Cerebellar cortex (tissue), 1 donor: Measurements from ENCODE around the gene ERVH48-1.
"Not testable (repeated sequence)": the region's sequence is repeated elsewhere in the genome, so short reads cannot be mapped to it uniquely, and the experiment has no call there.

ENCODE experiments used
- DNase-seq: peaks from one replicate; pipeline ENCODE4 v3.0.0-alpha.2; 2015; ENCODE audit warnings: low spot score

ERVH48-1 gene

DNA sequence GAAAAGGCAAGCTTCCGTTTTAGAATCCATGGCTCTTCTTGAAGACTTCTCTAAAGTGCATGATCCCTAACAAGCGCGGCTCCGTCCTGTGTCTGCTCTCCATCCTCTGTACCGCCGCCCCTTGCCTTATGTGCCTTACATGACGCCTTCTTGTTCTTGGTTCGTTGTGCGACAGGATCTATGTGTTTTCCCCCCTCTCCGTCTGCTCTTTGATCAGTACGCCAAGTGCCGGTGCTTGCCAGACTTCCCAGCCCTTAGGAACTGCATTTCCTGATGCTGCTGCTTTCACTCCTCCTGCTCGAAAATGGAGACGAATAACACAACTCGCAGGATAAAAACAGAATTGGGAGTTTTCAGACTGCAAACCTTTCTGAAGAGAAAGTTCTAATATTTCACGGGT is 19.2 kb downstream of the ERVH48-1 start:
- no peak for DNase-seq

DNA sequence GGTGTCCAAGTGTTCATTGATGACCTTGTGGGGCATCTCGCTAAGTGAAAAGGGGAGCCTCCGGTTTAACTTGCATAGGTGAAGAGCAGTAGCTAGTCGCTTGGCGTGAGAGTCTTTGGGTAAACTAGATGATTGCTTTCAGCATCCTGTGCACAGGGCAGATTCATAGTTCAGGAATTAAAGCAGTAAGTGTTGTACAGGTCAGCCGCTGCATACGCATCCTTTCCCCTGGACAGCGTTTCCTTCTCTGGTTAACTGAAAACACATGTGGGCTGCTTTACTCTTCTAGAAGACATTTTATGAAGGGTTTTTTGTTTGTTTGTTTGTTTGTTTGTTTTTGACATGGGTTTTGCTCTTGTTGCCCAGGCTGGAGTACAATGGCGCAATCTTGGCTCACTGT is 20.2 kb downstream of the ERVH48-1 start:
- DNase-seq = no peak

DNA sequence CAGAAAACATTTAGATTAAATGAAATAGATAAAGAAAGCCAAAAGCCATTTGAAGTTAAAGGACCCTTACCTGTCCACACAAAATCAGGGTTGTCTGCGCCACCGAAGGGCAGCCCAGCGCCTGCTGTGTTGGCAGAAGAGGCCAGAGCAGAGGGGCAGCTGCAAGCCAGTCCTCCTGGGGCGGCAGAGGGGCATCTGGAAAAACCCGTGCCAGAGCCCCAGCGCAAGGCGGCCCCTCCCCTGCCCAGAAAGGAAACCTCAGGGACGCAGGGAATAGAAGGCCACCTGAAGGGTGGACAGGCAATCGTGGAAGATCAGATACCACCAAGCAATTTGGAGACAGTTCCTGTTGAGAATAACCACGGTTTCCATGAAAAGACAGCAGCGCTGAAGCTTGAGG is 21.6 kb downstream of the ERVH48-1 start:
- no peak for DNase-seq

DNA sequence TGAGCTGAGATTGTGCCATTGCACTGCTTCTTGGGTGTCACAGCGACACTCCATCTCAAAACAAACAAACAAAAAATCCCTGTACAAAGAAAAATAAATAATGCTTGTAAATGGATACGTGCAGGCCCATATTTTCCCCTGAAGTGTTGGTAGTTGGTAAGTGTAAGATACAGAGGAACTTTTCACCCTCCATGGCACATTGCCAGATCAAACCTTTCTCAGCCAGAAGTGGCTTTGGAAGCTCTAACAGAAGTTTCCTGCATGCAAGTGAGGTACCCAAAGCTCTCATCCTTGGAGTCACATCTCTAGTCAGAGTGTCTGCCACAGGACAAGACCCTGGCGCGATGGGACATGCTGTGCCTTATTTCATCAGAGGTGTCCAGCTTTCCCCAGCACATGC is 25.0 kb downstream of the ERVH48-1 start:
- no peak for DNase-seq

DNA sequence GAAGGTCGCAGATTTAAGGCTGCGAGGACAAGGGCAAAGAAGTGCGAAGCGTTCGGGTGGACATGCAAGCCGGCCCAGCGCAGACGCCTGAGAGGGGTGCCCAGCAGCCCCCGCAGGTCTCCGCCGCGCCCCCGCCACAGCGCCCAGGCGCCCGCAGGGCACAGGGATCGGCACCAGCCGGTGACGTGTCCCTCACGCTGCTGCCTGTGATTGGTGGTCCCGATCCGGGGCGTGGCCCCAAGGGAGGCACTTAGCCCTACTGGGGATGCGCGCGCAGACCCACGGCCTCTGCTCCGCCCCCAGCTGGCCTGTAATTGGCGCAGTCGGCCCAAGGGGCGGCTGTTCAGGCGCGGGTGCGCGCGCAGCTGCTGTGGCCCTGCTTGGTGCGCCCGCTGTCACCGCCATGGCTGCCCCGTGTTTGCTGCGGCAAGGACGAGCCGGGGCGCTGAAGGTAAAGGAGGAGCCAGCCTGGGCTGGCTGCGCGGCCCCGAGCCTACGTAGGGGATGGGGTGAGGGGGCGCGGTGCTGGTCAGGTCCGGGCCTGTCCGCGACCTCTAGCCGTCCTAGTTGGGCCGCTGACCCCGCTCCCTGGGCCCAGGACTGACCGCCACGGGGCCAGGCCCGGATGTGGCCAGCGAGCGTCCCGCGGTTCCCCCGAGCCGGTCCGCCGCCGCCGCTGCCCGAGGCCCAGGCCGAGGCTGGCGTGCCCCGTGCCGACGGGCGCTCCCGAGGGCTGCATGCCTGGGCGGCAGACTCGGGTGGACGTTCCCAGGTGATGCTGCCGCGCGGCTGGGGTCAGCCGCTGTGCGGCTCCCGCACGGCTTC is 32.3 kb downstream of the ERVH48-1 start, which contains the start of gene NDUFV3:
NDUFV3 (plus strand) TSS at position 379 of the 825 bp plus-strand sequence; CDS start at position 404, 25 bp downstream.
- peak; percentile 98 for DNase-seq

DNA sequence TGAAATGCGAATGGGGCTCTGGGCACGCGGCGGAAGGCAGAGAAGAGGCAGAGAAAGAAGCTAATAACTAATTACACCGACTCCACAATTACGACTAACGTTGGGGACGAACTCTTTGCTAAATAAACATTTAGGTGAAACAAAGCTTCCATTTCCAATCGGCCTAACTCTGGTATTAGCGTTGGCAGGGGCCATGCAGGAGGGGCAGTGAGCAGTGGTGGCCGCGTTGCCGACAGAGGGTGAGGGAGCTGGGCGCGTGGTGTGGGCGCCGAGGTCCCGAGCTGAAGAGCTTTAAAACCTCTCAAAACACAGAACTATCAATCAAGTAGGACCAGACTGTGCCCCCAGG is 32.9 kb downstream of the ERVH48-1 start:
- no peak for DNase-seq

DNA sequence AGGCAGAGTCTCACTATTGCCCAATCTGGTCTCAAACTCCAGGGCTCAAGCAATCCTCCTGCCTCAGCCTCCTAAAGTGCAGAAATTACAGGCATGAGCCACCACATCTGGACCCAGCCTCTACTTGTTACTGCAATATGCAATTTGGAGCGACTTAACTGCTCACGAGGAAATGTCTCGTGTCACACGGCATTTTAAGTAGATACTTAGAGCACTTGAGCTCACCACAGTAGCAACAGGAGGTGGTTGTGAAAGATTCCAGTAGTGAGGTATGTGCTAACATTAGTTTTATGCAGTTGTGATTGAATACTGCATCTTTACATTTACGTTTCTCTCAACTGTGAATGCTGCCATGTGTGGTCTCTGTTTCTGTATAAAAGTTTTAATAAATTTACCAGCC is 38.1 kb downstream of the ERVH48-1 start:
- DNase-seq = no peak

DNA sequence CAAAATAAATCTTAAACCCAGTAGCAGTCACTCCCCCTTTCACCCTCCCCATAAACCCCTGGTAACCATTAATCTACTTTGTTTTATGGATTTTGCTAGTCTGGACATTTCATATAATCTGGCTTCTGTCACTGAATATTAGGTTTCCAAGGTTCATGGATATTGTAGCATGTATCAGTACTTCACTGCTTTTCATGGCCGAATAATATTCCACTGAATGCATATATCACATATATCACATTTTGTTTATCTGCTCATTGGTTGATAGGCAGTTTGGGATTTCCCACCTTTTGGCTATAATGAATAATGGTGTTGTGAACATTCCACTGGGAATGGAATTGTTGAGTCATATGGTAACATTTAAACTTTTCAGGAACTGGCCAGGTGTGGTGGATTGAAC is 41.5 kb downstream of the ERVH48-1 start:
- no peak for DNase-seq

DNA sequence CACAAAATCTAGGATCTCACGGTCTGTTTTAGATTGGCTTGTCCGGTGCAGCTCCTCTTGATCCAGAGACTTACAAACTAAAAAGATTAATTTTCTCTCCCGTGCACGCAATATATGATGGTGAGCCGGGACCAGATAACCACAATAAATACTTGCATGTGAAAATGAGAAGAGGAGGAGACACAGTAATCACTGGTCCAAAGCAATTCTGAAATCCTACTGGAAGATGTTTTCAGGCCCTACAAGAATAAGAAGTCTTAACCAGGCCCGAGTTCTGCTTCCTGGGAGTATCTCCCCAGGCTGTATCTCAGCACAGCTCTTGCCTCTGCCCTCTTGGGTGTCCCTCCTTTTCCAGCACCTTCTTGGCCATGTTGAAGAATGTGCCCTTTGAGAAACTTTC is 45.1 kb downstream of the ERVH48-1 start:
- no peak for DNase-seq

DNA sequence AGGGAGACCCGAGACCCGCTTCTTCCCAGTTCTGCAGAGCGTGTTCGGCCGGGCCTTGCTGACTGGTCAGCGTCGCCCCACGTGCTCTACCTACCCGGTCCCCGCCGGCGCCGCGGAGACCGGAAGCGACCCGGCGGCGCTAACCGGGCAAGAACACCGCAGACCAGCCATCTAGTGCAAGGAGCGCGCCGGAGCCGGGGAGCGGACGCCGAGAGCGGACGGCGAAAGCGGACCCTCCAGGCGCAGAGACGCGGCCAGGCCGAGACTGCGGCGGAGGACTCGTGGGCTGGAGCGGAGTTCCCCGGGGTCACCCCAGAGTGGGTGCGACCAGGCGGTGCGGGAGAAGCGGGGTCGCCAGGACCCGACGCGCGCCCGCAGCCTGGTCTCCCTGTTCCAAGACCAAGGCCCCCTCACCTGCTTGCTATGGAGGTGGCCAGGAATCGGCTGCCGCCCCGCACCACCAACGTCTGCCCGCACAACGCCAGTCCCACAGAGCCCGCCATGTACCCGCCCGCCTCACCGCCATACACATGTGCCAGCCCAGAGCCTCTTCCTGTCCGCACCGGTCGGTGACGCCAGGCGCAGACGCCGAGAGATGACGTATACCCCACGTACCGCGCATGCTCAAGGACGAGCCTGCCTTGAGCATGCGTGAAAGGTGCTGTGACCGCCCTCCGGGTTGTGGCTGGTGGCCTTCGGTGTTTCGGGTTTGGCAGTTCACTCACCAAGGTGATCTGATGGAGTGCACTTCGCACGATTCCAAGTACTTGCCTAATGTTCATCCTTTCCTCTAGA is 46.2 kb downstream of the ERVH48-1 start, which contains the start of gene WDR4:
WDR4 (minus strand) TSS at position 547 of the 795 bp plus-strand sequence; CDS start at position 503, 44 bp downstream.
- peak; percentile 95 for DNase-seq

DNA sequence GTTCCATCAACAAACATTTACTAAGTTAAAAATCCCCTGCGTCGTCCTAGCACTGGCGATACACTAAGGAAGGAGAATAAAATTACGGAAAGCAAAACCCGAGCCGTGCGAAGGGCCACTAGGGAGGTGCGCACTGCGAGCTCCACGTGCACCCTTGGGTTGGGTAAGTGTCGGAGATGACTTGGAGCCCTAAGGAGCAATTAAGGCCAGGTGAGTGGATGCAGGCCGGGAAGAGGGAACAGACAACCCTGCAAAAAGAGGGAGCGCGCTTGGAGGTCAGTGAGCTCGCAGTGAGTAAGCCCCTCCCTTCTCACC is 46.8 kb downstream of the ERVH48-1 start:
- DNase-seq = no peak

DNA sequence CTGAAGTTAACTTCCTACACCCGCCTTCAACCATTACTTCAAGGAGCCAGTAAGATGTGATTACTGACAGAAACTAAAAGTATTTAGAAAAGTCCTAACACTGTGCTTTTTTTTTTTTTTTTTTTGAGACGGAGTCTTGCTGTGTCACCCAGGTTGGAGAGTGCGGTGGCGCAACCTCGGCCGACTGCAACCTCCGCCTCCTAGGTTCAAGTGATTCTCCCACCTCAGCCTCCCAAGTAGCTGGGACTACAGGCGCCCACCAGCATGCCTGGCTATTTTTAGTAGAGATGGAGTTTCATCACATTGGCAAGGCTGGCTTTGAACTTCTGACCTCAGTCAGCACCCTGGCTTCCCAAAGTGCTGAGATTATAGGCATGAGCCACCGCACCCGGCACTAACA is 49.6 kb downstream of the ERVH48-1 start:
- DNase-seq = not testable (repeated sequence)

DNA sequence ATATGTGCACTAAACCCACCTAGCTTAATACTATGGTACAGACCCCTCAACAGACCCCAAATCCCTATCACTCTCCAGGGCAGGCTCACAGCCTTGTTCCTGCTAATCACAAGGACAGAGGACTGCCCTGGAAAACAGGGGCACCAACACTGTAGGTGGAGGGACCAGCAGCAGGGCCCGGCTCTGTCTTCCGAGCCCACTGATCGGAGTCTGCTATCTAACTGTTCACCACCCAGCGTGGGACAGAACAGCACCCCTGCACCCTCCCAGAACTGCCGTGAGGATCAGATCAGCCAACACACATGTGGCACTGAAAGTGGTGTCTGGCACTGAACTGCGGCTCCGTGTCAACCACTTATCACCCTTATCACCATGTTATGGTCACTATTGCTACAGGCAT is 52.3 kb downstream of the ERVH48-1 start:
- no peak for DNase-seq

DNA sequence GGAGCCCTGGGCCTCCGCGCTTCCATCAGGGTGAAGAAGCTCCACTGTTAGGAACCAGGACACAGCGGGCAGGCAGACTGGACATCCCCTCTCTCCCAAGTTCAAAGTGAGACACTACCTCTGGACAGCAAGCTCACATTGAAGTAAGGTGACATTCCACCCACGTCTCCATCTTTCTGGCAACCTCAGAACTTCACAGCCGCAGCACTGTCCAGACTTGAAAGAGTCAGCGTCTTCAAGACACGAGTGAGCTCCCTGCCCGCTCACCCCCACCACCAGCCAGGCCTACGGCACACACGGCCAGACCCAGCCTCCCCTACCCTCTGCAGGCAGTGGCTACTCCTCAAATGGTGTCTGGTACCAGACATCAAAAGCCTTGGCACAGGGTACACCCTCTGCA is 57.2 kb downstream of the ERVH48-1 start:
- no peak for DNase-seq
